ENCODE data around the gene CFL1.
A peak's percentile ranks its signal among the peaks of the same experiment; 100 is the strongest.

CFL1 gene

DNA sequence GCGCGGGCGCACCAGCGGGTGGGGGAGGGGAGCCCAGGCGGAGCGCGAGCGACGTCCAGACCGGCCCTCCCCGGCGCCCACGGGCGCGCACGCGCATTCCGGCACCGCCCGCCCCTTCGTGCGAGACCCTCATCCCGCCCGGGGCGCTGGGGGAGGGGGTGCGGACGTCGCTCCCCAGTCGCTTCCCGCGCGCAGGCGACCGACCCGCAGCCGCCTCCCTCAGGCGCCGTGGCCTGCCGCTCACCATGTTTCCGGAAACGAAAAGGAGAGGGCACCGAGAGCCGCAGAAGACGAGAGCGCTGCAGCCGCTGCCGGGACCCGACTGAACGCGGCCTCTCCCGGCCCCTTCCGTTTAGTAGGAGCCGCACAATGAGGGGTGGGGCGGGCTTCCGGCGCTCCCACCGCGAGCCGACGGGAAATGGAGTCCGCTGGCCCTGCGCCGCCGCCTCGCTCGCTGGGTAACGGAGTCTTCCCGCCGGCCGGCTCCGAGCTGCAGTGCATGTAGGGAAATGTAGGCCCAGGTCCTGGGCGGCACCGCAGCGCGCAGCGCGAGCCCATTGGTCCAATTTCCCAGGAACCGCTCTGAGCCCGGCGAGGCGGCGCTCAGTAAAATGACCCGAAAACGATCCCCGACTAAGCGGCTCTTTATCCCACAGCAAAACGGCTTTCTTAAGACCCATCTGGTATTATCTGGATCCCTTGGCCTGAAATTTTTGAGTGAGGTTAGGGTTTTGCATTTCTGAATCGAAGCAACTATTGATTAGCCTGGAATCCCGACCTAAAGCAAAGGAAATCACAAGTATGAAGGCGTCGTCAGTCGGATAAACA, at the start of gene CFL1:
CFL1 (minus strand) TSS at position 328 of the 828 bp plus-strand sequence; CDS start at position 247, 81 bp downstream.
- H3K27me3 Mint-ChIP-seq, result no peaks in the 10 kb centered on the region
- peak; percentile 88 to 95 for DNase-seq (ENCODE audit: low spot score in 2 of 2)
- peak within 1 kb of the TSS; percentile 91 for H3K27ac Mint-ChIP-seq
- H3K4me3 Mint-ChIP-seq, result peak within 1 kb of the TSS; percentile 95
- peaks cover 21% of the 10 kb centered on the region for H3K36me3 Mint-ChIP-seq
- H3K9me3 Mint-ChIP-seq, result no peaks in the 10 kb centered on the region
- peak; percentile 66 for ATAC-seq (ENCODE audit: low read depth)
- peaks cover 42% of the 10 kb centered on the region for H3K4me1 Mint-ChIP-seq

- Mint-ChIP-seq H3K27ac (no peak overlapping the region), H3K27me3 (peaks cover 21% of the 10 kb centered on the region)
- ATAC-seq (ENCODE audit: low read depth), result no peak
These were observed 48.6 kb upstream of the CFL1 start for GRCh38 chr11:65906602-65907001.

GRCh38 chr11:65903715-65904114, 45.7 kb upstream of the CFL1 start:
- no peak overlapping the region for H3K4me3 Mint-ChIP-seq
- DNase-seq (ENCODE audit: low spot score in 2 of 2) (no peak), ATAC-seq (ENCODE audit: low read depth) (no peak)
- H3K27me3 Mint-ChIP-seq, result peaks cover 14% of the 10 kb centered on the region
- H3K4me1 Mint-ChIP-seq, result peaks cover 2% of the 10 kb centered on the region
- no peaks in the 10 kb centered on the region for H3K36me3 Mint-ChIP-seq
- no peaks in the 10 kb centered on the region for H3K9me3 Mint-ChIP-seq
- H3K27ac Mint-ChIP-seq, result no peak overlapping the region

More at GRCh38 chr11:65906602-65907001, 48.6 kb upstream of the CFL1 start:
- peaks cover 4% of the 10 kb centered on the region for H3K4me1 Mint-ChIP-seq
- H3K4me3 Mint-ChIP-seq, result no peak overlapping the region
- H3K36me3 Mint-ChIP-seq, result no peaks in the 10 kb centered on the region
- no peaks in the 10 kb centered on the region for H3K9me3 Mint-ChIP-seq
- DNase-seq (ENCODE audit: low spot score in 2 of 2), result no peak

DNA sequence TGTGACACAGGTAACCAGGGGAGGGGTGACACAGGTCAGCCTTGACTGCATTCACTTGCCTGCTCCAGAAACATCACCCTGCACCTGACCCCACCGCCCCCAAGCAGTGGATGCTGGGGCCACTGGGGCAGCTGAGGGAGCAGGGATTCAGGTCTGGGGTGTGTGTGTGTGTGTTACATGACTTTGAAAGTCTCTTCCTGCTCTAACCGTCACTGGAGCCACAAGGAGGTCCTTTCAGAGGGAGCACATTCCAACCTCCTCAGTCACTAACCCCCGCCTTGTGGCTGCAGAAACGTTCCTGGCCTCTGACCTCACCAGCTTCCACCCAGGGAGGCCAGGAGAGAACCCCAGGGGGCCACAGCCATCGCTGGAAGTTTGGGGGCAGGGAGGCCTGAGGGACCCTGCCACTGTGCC, 45.1 kb upstream of the CFL1 start:
- no peaks in the 10 kb centered on the region for H3K9me3 Mint-ChIP-seq

GRCh38 chr11:65900899-65901180, 42.9 kb upstream of the CFL1 start:
- Mint-ChIP-seq H3K4me1 (peaks cover 4% of the 10 kb centered on the region), H3K9me3 (no peaks in the 10 kb centered on the region), H3K27me3 (peaks cover 6% of the 10 kb centered on the region), H3K4me3 (no peak overlapping the region), H3K36me3 (no peaks in the 10 kb centered on the region), H3K27ac (peak overlapping the region; percentile 60)
- no peak for DNase-seq (ENCODE audit: low spot score in 2 of 2)
- ATAC-seq (ENCODE audit: low read depth), result no peak

More for the DNA sequence above, 45.1 kb upstream of the CFL1 start:
- DNase-seq (ENCODE audit: low spot score in 2 of 2) (no peak), ATAC-seq (ENCODE audit: low read depth) (no peak)
- peaks cover 12% of the 10 kb centered on the region for H3K27me3 Mint-ChIP-seq
- no peak overlapping the region for H3K4me3 Mint-ChIP-seq
- no peaks in the 10 kb centered on the region for H3K36me3 Mint-ChIP-seq
- H3K27ac Mint-ChIP-seq, result no peak overlapping the region
- peaks cover 2% of the 10 kb centered on the region for H3K4me1 Mint-ChIP-seq

- ATAC-seq (ENCODE audit: low read depth), result peak; percentile 97
- peak within 1 kb of the TSS; percentile 60 for H3K27ac Mint-ChIP-seq
- peaks cover 6% of the 10 kb centered on the region for H3K27me3 Mint-ChIP-seq
- H3K4me3 Mint-ChIP-seq, result peak within 1 kb of the TSS; percentile 70
- peaks cover 4% of the 10 kb centered on the region for H3K4me1 Mint-ChIP-seq
- H3K36me3 Mint-ChIP-seq, result no peaks in the 10 kb centered on the region
- peak; percentile 81 to 90 for DNase-seq (ENCODE audit: low spot score in 2 of 2)
- no peaks in the 10 kb centered on the region for H3K9me3 Mint-ChIP-seq
These were observed 42.3 kb upstream of the CFL1 start, which contains the start of gene FOSL1 for GRCh38 chr11:65900125-65900898. Gene FOSL1, minus strand, starts transcription at chr11:65900388. Its CDS starts 49 bp downstream, at chr11:65900339.

DNA sequence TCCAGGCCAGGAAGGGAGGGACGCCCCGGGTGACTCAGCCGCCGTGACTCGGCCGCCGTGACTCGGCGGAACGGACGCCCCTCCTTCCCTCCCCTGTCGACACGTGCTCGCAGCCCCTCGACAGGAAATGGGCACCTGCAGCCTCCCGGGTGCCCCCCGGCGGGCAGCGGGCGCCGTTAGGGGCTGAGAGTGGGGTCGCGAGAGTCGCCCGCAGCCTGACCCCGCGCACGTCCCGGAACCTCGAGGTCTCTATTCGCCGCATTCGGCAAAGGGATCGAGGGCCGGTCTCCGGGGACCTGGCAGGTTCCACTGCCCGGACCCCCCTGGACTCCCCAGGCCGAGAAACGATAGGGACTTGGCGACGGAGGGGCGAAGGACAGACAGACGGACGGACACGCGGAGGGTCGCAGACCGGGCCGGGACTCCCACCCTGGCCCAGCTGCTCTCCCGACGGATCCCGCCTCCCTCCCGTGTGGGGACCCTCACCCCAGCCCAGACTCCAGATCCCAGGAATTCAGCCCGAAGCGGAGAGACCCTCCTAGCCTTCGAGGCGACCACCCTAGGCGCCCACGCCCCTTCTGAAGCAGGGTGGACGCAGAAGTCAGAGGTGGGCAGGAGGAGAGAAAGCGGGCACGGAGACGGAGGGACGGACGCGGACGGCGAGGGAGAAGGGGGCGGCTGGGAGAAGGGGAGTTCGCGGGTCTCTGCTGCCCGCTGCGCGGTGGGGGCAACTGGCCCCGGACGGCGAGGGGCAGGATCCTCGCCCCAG, 41.6 kb upstream of the CFL1 start:
- peak overlapping the region; percentile 70 for H3K4me3 Mint-ChIP-seq
- no peak for ATAC-seq (ENCODE audit: low read depth)
- no peaks in the 10 kb centered on the region for H3K36me3 Mint-ChIP-seq

GRCh38 chr11:65898656-65899355, 40.8 kb upstream of the CFL1 start:
- no peaks in the 10 kb centered on the region for H3K36me3 Mint-ChIP-seq
- peaks cover 5% of the 10 kb centered on the region for H3K27me3 Mint-ChIP-seq
- peaks cover 9% of the 10 kb centered on the region for H3K4me1 Mint-ChIP-seq
- no peak for ATAC-seq (ENCODE audit: low read depth)
- no peak for DNase-seq (ENCODE audit: low spot score in 2 of 2)
- peak overlapping the region; percentile 81 for H3K4me3 Mint-ChIP-seq
- H3K9me3 Mint-ChIP-seq, result no peaks in the 10 kb centered on the region
- no peak overlapping the region for H3K27ac Mint-ChIP-seq

More for the DNA sequence above, 41.6 kb upstream of the CFL1 start:
- no peak for DNase-seq (ENCODE audit: low spot score in 2 of 2)
- Mint-ChIP-seq H3K9me3 (no peaks in the 10 kb centered on the region), H3K27me3 (peaks cover 6% of the 10 kb centered on the region), H3K4me1 (peaks cover 4% of the 10 kb centered on the region), H3K27ac (peak overlapping the region; percentile 60)

DNA sequence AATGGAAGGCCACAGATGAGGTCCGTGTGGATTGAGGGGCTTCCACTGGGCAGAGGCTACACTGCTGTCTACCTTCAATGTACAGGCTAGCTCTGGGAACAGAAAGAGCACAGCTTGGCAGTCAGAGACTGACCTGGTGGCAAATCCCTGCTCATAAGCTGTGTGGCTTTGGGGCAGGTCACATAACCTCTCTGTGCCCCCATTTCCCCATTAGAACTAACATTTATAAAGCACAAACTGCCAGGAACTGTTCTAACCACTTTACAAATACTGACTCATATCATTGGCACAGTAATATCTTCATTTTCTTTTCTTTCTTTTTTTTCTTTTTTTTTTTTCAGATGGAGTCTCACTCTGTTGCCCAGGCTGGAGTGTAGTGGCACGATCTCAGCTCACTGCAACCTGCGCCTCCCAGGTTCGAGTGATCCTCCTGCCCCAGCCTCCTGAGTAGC, 39.1 kb upstream of the CFL1 start:
- H3K27ac Mint-ChIP-seq, result no peak overlapping the region
- H3K4me1 Mint-ChIP-seq, result peaks cover 21% of the 10 kb centered on the region
- H3K36me3 Mint-ChIP-seq, result no peaks in the 10 kb centered on the region
- no peak overlapping the region for H3K4me3 Mint-ChIP-seq
- H3K27me3 Mint-ChIP-seq, result peaks cover 2% of the 10 kb centered on the region
- no peak for ATAC-seq (ENCODE audit: low read depth)
- DNase-seq (ENCODE audit: low spot score in 2 of 2), result no peak
- no peaks in the 10 kb centered on the region for H3K9me3 Mint-ChIP-seq

- DNase-seq (ENCODE audit: low spot score in 2 of 2), result no peak
- Mint-ChIP-seq H3K4me3 (no peak overlapping the region), H3K36me3 (no peaks in the 10 kb centered on the region), H3K4me1 (peaks cover 23% of the 10 kb centered on the region), H3K27me3 (peaks cover 1% of the 10 kb centered on the region), H3K9me3 (no peaks in the 10 kb centered on the region), H3K27ac (peak overlapping the region; percentile 35)
- ATAC-seq (ENCODE audit: low read depth), result no peak
These were observed 38.3 kb upstream of the CFL1 start for GRCh38 chr11:65896034-65896999.

- Mint-ChIP-seq H3K27ac (peak overlapping the region; percentile 35), H3K9me3 (no peaks in the 10 kb centered on the region), H3K4me1 (peaks cover 22% of the 10 kb centered on the region), H3K4me3 (peak overlapping the region; percentile 55), H3K36me3 (no peaks in the 10 kb centered on the region), H3K27me3 (peaks cover 1% of the 10 kb centered on the region)
- no peak for ATAC-seq (ENCODE audit: low read depth)
- DNase-seq (ENCODE audit: low spot score in 2 of 2), result no peak
These were observed 37.6 kb upstream of the CFL1 start for GRCh38 chr11:65895482-65895981.

- no peaks in the 10 kb centered on the region for H3K36me3 Mint-ChIP-seq
- H3K27me3 Mint-ChIP-seq, result peaks cover 1% of the 10 kb centered on the region
- peaks cover 31% of the 10 kb centered on the region for H3K4me1 Mint-ChIP-seq
- ATAC-seq (ENCODE audit: low read depth) (no peak), DNase-seq (ENCODE audit: low spot score in 2 of 2) (no peak)
- H3K4me3 Mint-ChIP-seq, result peak overlapping the region; percentile 78
- peak overlapping the region; percentile 87 for H3K27ac Mint-ChIP-seq
- no peaks in the 10 kb centered on the region for H3K9me3 Mint-ChIP-seq
These were observed 36.1 kb upstream of the CFL1 start for GRCh38 chr11:65894034-65894591.

All from memory B cell (primary cell).